Measurements from ENCODE around the gene DPP8. TPM values are rescaled to one million over a fixed set of nuclear protein-coding genes. Genes with fewer than 3 reads are reported as not detected.
"Not testable (repeated sequence)": the region's sequence is repeated elsewhere in the genome, so short reads cannot be mapped to it uniquely, and the experiment has no call there.

DPP8 gene
- total and polyA plus RNA-seq, 4 donors = 5.5 to 22.7 (median 17.5) TPM

DNA sequence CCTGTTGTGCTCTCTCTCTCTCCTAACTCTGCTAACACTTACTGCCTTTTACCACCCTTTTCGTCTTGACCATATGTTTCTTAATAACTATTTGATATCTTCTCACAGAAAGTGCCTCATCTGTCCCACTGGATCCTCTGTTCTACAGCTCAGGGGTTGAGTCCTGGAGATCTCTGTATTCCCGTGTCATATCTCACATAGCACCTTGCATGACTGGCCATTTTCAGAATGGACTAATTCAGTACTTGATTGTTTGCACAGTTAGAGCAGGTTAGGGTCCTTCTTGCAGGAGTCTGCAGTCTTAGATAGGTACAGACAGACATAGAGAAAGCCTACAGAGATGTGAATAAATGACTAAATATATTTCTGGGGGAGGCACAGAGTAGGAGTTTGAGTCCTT lies 33.7 kb upstream of the DPP8 start:
- H3K9ac ChIP-seq (ENCODE audit: low read depth in 1 of 2, low read length in 2 of 2) = no peak overlapping the region
- 81% methylated on average over 2 of the region's 2 CpGs for WGBS
- DNase-seq (ENCODE audit: low spot score) = no peak
- TF ChIP-seq FOXA2 (IDR thresholded peaks at IDR 0.05) (no peak), FOXA1 (IDR thresholded peaks at IDR 0.05) (no peak), TAF1 (conservative IDR thresholded peaks at IDR 0.05) (no peak), HNF4A (conservative IDR thresholded peaks at IDR 0.05) (no peak), YY1 (IDR thresholded peaks at IDR 0.05) (no peak)
- H3K27ac ChIP-seq (ENCODE audit: low read depth in 1 of 2, low read length in 2 of 2) = no peak overlapping the region
- peaks cover 0 to 2% (median 0%) of the 10 kb centered on the region in 4 donors for H3K4me1 ChIP-seq (ENCODE audit: control insufficient read depth in 4 of 4, insufficient read depth in 4 of 4, low read length in 3 of 4)
- H3K9me3 ChIP-seq (ENCODE audit: control insufficient read depth in 4 of 4, low read length in 3 of 4) = no peaks in the 10 kb centered on the region
- peaks cover 1 to 8% (median 6%) of the 10 kb centered on the region in 4 donors for H3K36me3 ChIP-seq (ENCODE audit: control insufficient read depth in 4 of 4, insufficient read depth in 3 of 4, low read depth in 1 of 4, low read length in 3 of 4)
- no peaks in the 10 kb centered on the region for H3K27me3 ChIP-seq (ENCODE audit: control insufficient read depth in 4 of 4, insufficient read depth in 4 of 4, low read length in 3 of 4)
- H3K4me3 ChIP-seq (ENCODE audit: low read depth in 1 of 3, low read length in 3 of 3) = no peak overlapping the region

DNA sequence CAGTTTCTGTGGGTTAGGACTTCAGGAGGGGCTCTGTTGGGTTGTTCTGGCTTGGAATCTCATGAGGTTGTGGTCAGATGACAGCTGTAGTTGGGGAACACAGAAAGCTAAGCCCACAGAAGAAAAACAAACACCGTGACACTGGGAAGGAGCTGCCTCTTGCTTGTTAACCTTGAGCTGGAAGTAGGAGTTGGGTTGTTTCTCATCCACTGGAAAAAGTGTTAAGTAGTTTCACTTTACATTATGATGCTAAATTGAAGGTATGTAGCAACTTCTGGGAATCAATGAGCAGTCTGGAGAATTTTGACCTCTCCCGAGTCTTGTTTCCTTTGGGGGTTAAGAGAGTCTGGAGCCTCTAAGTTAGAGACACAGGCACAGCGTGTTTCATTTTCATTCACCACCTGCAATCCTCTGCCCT lies 33.2 kb upstream of the DPP8 start:
- Histone ChIP-seq H3K27ac (ENCODE audit: low read depth in 1 of 2, low read length in 2 of 2) (no peak overlapping the region), H3K36me3 (ENCODE audit: control insufficient read depth in 4 of 4, insufficient read depth in 3 of 4, low read depth in 1 of 4, low read length in 3 of 4) (peaks cover under 1 to 8% (median 3%) of the 10 kb centered on the region in 4 donors), H3K9me3 (ENCODE audit: control insufficient read depth in 4 of 4, low read length in 3 of 4) (no peaks in the 10 kb centered on the region), H3K27me3 (ENCODE audit: control insufficient read depth in 4 of 4, insufficient read depth in 4 of 4, low read length in 3 of 4) (no peaks in the 10 kb centered on the region), H3K9ac (ENCODE audit: low read depth in 1 of 2, low read length in 2 of 2) (no peak overlapping the region), H3K4me3 (ENCODE audit: low read depth in 1 of 3, low read length in 3 of 3) (no peak overlapping the region), H3K4me1 (ENCODE audit: control insufficient read depth in 4 of 4, insufficient read depth in 4 of 4, low read length in 3 of 4) (peaks cover 0 to 2% (median 0%) of the 10 kb centered on the region in 4 donors)
- no peak for TF ChIP-seq GABPA (IDR thresholded peaks at IDR 0.05 in 1 of 2, conservative IDR thresholded peaks at IDR 0.05 in 1 of 2)
- no peak for TF ChIP-seq YY1 (IDR thresholded peaks at IDR 0.05)
- TF ChIP-seq, protein P1, sequence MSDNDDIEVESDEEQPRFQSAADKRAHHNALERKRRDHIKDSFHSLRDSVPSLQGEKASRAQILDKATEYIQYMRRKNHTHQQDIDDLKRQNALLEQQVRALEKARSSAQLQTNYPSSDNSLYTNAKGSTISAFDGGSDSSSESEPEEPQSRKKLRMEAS (IDR thresholded peaks at IDR 0.05) = no peak
- TF ChIP-seq RXRA (IDR thresholded peaks at IDR 0.05) = no peak
- no peak for TF ChIP-seq SP1 (IDR thresholded peaks at IDR 0.05)
- no peak for TF ChIP-seq HNF4A (conservative IDR thresholded peaks at IDR 0.05)
- TF ChIP-seq JUND (IDR thresholded peaks at IDR 0.05) = no peak
- no peak for DNase-seq (ENCODE audit: low spot score)
- WGBS = 90% methylated on average over 3 of the region's 3 CpGs

DNA sequence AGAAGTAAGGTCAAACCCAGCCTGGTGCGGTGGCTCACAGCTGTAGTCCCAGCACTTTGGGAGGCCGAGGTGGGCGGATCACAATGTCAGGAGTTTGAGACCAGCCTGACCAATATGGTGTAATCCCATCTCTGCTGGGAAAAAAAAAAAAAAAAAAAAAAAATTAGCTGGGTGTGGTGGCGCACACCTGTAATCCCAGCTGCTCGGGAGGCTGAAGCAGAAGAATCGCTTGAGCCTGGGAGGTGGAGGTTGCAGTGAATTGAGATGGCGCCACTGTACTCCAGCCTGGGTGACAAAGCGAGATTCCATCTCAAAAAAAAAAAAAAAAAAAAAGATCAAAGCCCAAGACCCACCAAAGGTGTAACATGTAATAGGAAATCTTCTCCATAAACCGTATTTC lies 31.8 kb upstream of the DPP8 start:
- WGBS = 97% methylated on average over 9 of the region's 9 CpGs
- not testable (repeated sequence) for H3K9ac ChIP-seq (ENCODE audit: low read depth in 1 of 2, low read length in 2 of 2)

DNA sequence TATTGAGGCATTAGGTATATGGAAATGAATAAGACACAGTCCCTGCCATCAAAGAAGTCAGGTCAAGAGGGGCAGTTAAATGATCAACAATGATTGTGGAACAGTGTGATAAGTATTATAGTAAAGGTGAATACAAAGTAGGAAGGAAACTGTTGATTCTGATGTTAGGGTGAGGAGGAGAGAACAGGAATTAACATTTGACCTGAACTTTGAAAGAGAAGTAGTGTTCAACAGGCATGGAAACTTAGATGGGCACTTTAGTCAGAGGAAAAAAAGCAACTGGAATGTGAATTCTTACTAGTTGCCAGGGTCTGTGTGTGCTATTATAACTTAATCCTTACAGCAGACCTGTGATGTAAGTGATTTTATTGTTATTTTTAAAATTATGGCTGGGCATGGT lies 30.4 kb upstream of the DPP8 start:
- Histone ChIP-seq H3K9me3 (ENCODE audit: control insufficient read depth in 4 of 4, low read length in 3 of 4) (no peaks in the 10 kb centered on the region), H3K36me3 (ENCODE audit: control insufficient read depth in 4 of 4, insufficient read depth in 3 of 4, low read depth in 1 of 4, low read length in 3 of 4) (peaks cover 0 to 2% (median 0%) of the 10 kb centered on the region in 4 donors), H3K4me3 (ENCODE audit: low read depth in 1 of 3, low read length in 3 of 3) (no peak overlapping the region), H3K4me1 (ENCODE audit: control insufficient read depth in 4 of 4, insufficient read depth in 4 of 4, low read length in 3 of 4) (peaks cover 0 to 2% (median 0%) of the 10 kb centered on the region in 4 donors), H3K27ac (ENCODE audit: low read depth in 1 of 2, low read length in 2 of 2) (no peak overlapping the region), H3K27me3 (ENCODE audit: control insufficient read depth in 4 of 4, insufficient read depth in 4 of 4, low read length in 3 of 4) (no peaks in the 10 kb centered on the region), H3K9ac (ENCODE audit: low read depth in 1 of 2, low read length in 2 of 2) (no peak overlapping the region)
- DNase-seq (ENCODE audit: low spot score) = no peak
- TF ChIP-seq RAD21 (IDR thresholded peaks at IDR 0.05) = no peak
- TF ChIP-seq GABPA (IDR thresholded peaks at IDR 0.05 in 1 of 2, conservative IDR thresholded peaks at IDR 0.05 in 1 of 2) = no peak
- TF ChIP-seq FOXA2 (IDR thresholded peaks at IDR 0.05) = no peak
- no peak for TF ChIP-seq RXRA (IDR thresholded peaks at IDR 0.05)
- TF ChIP-seq, protein P2, sequence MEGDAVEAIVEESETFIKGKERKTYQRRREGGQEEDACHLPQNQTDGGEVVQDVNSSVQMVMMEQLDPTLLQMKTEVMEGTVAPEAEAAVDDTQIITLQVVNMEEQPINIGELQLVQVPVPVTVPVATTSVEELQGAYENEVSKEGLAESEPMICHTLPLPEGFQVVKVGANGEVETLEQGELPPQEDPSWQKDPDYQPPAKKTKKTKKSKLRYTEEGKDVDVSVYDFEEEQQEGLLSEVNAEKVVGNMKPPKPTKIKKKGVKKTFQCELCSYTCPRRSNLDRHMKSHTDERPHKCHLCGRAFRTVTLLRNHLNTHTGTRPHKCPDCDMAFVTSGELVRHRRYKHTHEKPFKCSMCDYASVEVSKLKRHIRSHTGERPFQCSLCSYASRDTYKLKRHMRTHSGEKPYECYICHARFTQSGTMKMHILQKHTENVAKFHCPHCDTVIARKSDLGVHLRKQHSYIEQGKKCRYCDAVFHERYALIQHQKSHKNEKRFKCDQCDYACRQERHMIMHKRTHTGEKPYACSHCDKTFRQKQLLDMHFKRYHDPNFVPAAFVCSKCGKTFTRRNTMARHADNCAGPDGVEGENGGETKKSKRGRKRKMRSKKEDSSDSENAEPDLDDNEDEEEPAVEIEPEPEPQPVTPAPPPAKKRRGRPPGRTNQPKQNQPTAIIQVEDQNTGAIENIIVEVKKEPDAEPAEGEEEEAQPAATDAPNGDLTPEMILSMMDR (IDR thresholded peaks at IDR 0.05; ENCODE audit: low read depth, low read length, missing input control) = no peak
- no peak for TF ChIP-seq TAF1 (conservative IDR thresholded peaks at IDR 0.05)
- no peak for TF ChIP-seq HNF4A (conservative IDR thresholded peaks at IDR 0.05)
- TF ChIP-seq, protein P3, sequence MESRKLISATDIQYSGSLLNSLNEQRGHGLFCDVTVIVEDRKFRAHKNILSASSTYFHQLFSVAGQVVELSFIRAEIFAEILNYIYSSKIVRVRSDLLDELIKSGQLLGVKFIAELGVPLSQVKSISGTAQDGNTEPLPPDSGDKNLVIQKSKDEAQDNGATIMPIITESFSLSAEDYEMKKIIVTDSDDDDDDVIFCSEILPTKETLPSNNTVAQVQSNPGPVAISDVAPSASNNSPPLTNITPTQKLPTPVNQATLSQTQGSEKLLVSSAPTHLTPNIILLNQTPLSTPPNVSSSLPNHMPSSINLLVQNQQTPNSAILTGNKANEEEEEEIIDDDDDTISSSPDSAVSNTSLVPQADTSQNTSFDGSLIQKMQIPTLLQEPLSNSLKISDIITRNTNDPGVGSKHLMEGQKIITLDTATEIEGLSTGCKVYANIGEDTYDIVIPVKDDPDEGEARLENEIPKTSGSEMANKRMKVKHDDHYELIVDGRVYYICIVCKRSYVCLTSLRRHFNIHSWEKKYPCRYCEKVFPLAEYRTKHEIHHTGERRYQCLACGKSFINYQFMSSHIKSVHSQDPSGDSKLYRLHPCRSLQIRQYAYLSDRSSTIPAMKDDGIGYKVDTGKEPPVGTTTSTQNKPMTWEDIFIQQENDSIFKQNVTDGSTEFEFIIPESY (IDR thresholded peaks at IDR 0.05) = no peak
- TF ChIP-seq YY1 (IDR thresholded peaks at IDR 0.05) = no peak
- TF ChIP-seq, protein P1 (IDR thresholded peaks at IDR 0.05) = no peak
- no peak for TF ChIP-seq FOXA1 (IDR thresholded peaks at IDR 0.05)
- TF ChIP-seq JUND (IDR thresholded peaks at IDR 0.05) = no peak
- TF ChIP-seq NR2F2 (IDR thresholded peaks at IDR 0.05) = no peak
- TF ChIP-seq, protein P4, sequence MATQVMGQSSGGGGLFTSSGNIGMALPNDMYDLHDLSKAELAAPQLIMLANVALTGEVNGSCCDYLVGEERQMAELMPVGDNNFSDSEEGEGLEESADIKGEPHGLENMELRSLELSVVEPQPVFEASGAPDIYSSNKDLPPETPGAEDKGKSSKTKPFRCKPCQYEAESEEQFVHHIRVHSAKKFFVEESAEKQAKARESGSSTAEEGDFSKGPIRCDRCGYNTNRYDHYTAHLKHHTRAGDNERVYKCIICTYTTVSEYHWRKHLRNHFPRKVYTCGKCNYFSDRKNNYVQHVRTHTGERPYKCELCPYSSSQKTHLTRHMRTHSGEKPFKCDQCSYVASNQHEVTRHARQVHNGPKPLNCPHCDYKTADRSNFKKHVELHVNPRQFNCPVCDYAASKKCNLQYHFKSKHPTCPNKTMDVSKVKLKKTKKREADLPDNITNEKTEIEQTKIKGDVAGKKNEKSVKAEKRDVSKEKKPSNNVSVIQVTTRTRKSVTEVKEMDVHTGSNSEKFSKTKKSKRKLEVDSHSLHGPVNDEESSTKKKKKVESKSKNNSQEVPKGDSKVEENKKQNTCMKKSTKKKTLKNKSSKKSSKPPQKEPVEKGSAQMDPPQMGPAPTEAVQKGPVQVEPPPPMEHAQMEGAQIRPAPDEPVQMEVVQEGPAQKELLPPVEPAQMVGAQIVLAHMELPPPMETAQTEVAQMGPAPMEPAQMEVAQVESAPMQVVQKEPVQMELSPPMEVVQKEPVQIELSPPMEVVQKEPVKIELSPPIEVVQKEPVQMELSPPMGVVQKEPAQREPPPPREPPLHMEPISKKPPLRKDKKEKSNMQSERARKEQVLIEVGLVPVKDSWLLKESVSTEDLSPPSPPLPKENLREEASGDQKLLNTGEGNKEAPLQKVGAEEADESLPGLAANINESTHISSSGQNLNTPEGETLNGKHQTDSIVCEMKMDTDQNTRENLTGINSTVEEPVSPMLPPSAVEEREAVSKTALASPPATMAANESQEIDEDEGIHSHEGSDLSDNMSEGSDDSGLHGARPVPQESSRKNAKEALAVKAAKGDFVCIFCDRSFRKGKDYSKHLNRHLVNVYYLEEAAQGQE (IDR thresholded peaks at IDR 0.05) = no peak
- no peak for TF ChIP-seq SP1 (IDR thresholded peaks at IDR 0.05)

More for the DNA sequence above, 31.8 kb upstream of the DPP8 start:
- H3K27ac ChIP-seq (ENCODE audit: low read depth in 1 of 2, low read length in 2 of 2); DNase-seq (ENCODE audit: low spot score); H3K4me3 ChIP-seq (ENCODE audit: low read depth in 1 of 3, low read length in 3 of 3); H3K36me3 ChIP-seq (ENCODE audit: control insufficient read depth in 4 of 4, insufficient read depth in 3 of 4, low read depth in 1 of 4, low read length in 3 of 4); H3K4me1 ChIP-seq (ENCODE audit: control insufficient read depth in 4 of 4, insufficient read depth in 4 of 4, low read length in 3 of 4); H3K9me3 ChIP-seq (ENCODE audit: control insufficient read depth in 4 of 4, low read length in 3 of 4); H3K27me3 ChIP-seq (ENCODE audit: control insufficient read depth in 4 of 4, insufficient read depth in 4 of 4, low read length in 3 of 4): not testable (repeated sequence)

Data from liver (tissue), 9 donors.